OCI-LY7 (cell line): Measurements from ENCODE around the gene EGFL8. TPM values are rescaled to one million over a fixed set of nuclear protein-coding genes. Genes with fewer than 3 reads are reported as not detected.
A peak's percentile ranks its signal among the peaks of the same experiment; 100 is the strongest.

ENCODE experiments used
- BruUV-seq: library from RNA; stranded (reverse); fragments of 400-500 nt; replicated peaks from 2 replicates; lab custom pipeline; 2021; lab: Mats Ljungman, UMichigan
- CTCF ChIA-PET: fragments of 300-600 bp; sonication (Branson Sonifier 250); formaldehyde crosslinking; loops from one replicate; lab custom pipeline; 2022; ENCODE audit warnings: antibody characterized with exemption; ENCODE audit not compliant: unreplicated experiment; lab: Charles Lee
- POLR2A ChIA-PET: fragments of 300-600 bp; sonication (Branson Sonifier 250); formaldehyde crosslinking; loops from one replicate; lab custom pipeline; 2022; ENCODE audit warnings: antibody characterized with exemption; lab: Charles Lee
- DNase-seq: peaks from one replicate; pipeline ENCODE4 v3.0.0-alpha.2; 2015; ENCODE audit warnings: low spot score
- H2AFZ ChIP-seq: fragments of 200-600 bp; sonication (generic), shearing (Covaris generic); 2 replicates; pipeline ENCODE4 v1.6.1; 2014; ENCODE audit warnings: mild to moderate bottlenecking, antibody characterized with exemption, low read length, moderate library complexity
- H3K27ac ChIP-seq: fragments of 200-600 bp; sonication (generic); 2 replicates; pipeline ENCODE4 v1.5.1; 2014; ENCODE audit warnings: mixed run types, low read depth, mild to moderate bottlenecking, moderate library complexity, low read length, inconsistent platforms; ENCODE audit not compliant: poor library complexity, severe bottlenecking
- H3K36me3 ChIP-seq: fragments of 200-600 bp; sonication (generic); 2 replicates; pipeline ENCODE4 v1.6.1; 2014; ENCODE audit warnings: mild to moderate bottlenecking, antibody characterized with exemption, low read length, moderate library complexity, mixed read lengths; ENCODE audit not compliant: insufficient read depth
- H3K4me1 ChIP-seq: fragments of 200-600 bp; sonication (generic); 2 replicates; pipeline ENCODE4 v1.5.1; 2014; ENCODE audit warnings: mild to moderate bottlenecking, low read length; ENCODE audit not compliant: insufficient read depth, poor library complexity, severe bottlenecking
- H3K4me2 ChIP-seq: fragments of 200-600 bp; sonication (generic); 2 replicates; pipeline ENCODE4 v1.6.1; 2014; ENCODE audit warnings: mild to moderate bottlenecking, low read length
- H3K4me3 ChIP-seq: fragments of 200-600 bp; sonication (generic); 2 replicates; pipeline ENCODE4 v1.5.1; 2014; ENCODE audit warnings: mild to moderate bottlenecking, low read depth, low read length; ENCODE audit not compliant: poor library complexity, severe bottlenecking
- H3K79me2 ChIP-seq: fragments of 200-600 bp; sonication (generic); 2 replicates; pipeline ENCODE4 v1.6.1; 2016; ENCODE audit warnings: low read depth, mild to moderate bottlenecking, low read length, moderate library complexity, mixed read lengths; ENCODE audit not compliant: insufficient read depth
- H3K9me2 ChIP-seq: fragments of 200-600 bp; sonication (generic); 2 replicates; pipeline ENCODE4 v1.6.1; 2016; ENCODE audit warnings: mild to moderate bottlenecking, low read length, mixed read lengths; ENCODE audit not compliant: insufficient read depth
- H3K9me3 ChIP-seq: fragments of 200-600 bp; sonication (generic); 2 replicates; pipeline ENCODE4 v1.6.1; 2014; ENCODE audit warnings: mild to moderate bottlenecking, mixed run types, low read length, mixed read lengths
- H4K20me1 ChIP-seq: fragments of 200-600 bp; sonication (generic); 2 replicates; pipeline ENCODE4 v1.6.1; 2014; ENCODE audit warnings: mild to moderate bottlenecking, antibody characterized with exemption, low read length, moderate library complexity, mixed read lengths; ENCODE audit not compliant: insufficient read depth
- EZH2phosphoT487 ChIP-seq: fragments of 200-600 bp; sonication (generic); IDR thresholded peaks from 2 replicates; pipeline ENCODE4 v1.6.1; 2018; ENCODE audit warnings: low read depth, borderline replicate concordance, mild to moderate bottlenecking, mixed run types, antibody characterized with exemption, low read length, moderate library complexity, mixed read lengths
- intact Hi-C: fragments of 100-400 bp; cut with micrococcal nuclease; formaldehyde crosslinking; loops from one replicate; pipeline ENCODE4 v1.10.0; 2022; ENCODE audit not compliant: unreplicated experiment
- total RNA-seq, 2 experiments: library from RNA; depleted of rRNA in 1 of 2; stranded (reverse); fragments of >200 nt in 1 of 2; shearing (Covaris generic) in 1 of 2; gene quantifications; 2 replicates each; pipeline ENCODE4 v1.2.3, GENCODE V29; 2014 to 2022
- TF ChIP-seq, protein P1 (sequence below): fragments of 200-600 bp; sonication (generic); conservative IDR thresholded peaks from 2 replicates; pipeline ENCODE4 v1.5.1; 2014; ENCODE audit warnings: mild to moderate bottlenecking, antibody characterized with exemption, low read length, moderate library complexity, mixed read lengths

EGFL8 gene
- total RNA-seq, 2 experiments from 2014 or later, result 7.4 to 21.6 TPM

DNA sequence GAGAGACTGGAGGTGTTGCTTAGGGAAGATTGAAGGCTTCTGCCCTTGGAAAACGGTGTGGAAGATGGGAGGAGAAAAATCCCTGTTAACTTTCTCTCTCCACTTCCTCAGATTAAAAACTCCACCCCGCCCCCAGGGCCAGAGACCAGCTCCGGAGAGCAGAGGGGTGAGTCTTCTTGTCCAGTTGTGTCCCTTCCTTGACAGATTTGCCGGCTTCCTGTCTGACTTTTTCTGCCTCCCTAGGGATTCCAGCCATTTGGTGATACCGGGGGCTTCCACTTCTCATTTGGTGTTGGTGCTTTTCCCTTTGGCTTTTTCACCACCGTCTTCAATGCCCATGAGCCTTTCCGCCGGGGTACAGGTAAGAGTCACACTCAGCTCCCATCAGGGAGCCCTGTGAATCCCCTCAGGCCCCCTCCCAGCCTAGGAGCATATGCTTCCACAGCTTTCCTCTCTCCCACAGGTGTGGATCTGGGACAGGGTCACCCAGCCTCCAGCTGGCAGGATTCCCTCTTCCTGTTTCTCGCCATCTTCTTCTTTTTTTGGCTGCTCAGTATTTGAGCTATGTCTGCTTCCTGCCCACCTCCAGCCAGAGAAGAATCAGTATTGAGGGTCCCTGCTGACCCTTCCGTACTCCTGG lies 15.5 kb downstream of the EGFL8 start:
- Histone ChIP-seq H3K4me2 (peak overlapping the region; percentile 99), H4K20me1 (no peaks in the 10 kb centered on the region), H3K27ac (no peak overlapping the region), H3K36me3 (peaks cover 34% of the 10 kb centered on the region), H2AFZ (no peak overlapping the region), H3K4me3 (peak overlapping the region; percentile 74), H3K4me1 (peaks cover 31% of the 10 kb centered on the region), H3K9me2 (no peaks in the 10 kb centered on the region), H3K9me3 (no peaks in the 10 kb centered on the region), H3K79me2 (peaks cover 9% of the 10 kb centered on the region; the same call in 1 of the 2 replicates)
- CTCF ChIA-PET, result no interaction called here
- TSS peak; percentile 83 for BruUV-seq
- POLR2A ChIA-PET, result interaction anchor here (1.2 to 1.8 kb wide), 2 partner anchors 10 to 16 kb away, joined by 5 to 16 read pairs; partner anchors contain the start of gene PBX2
- DNase-seq, result no peak
- TF ChIP-seq, protein P1, sequence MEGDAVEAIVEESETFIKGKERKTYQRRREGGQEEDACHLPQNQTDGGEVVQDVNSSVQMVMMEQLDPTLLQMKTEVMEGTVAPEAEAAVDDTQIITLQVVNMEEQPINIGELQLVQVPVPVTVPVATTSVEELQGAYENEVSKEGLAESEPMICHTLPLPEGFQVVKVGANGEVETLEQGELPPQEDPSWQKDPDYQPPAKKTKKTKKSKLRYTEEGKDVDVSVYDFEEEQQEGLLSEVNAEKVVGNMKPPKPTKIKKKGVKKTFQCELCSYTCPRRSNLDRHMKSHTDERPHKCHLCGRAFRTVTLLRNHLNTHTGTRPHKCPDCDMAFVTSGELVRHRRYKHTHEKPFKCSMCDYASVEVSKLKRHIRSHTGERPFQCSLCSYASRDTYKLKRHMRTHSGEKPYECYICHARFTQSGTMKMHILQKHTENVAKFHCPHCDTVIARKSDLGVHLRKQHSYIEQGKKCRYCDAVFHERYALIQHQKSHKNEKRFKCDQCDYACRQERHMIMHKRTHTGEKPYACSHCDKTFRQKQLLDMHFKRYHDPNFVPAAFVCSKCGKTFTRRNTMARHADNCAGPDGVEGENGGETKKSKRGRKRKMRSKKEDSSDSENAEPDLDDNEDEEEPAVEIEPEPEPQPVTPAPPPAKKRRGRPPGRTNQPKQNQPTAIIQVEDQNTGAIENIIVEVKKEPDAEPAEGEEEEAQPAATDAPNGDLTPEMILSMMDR, result no peak
- no peak for TF ChIP-seq EZH2phosphoT487
- intact Hi-C loops, result no loop called here

DNA sequence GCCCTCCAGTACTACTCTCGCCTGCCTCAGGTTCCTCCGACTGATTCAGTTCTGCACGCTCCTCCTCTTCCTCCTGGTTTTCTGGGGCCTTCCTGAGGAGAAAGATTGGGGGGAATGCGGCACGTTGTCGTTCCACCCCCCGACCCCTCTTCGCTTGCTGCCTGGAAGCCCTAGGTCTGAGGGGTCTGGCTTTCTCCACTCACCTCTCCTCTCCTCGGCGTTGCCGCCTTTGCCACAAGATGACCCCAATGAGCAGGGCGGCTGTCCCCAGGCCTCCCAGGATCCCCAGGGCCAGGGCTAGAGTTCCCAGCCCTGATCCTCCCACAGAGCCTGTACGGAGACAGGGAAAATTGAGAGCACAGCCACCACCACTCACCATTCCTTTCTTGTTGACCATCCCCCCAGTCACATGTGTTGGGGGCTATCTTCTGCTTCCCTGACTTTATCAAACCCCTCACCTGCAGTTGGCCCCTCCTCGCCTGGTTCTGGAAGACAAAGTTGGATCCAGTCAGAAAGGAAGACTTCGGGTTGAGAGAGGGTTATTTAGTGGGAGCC lies 16.8 kb downstream of the EGFL8 start:
- intact Hi-C loops, result no loop called here
- Histone ChIP-seq H3K4me1 (peaks cover 31% of the 10 kb centered on the region), H2AFZ (no peak overlapping the region), H3K9me3 (no peaks in the 10 kb centered on the region), H4K20me1 (no peaks in the 10 kb centered on the region), H3K79me2 (no peaks in the 10 kb centered on the region; the same call in 1 of the 2 replicates), H3K4me3 (no peak overlapping the region), H3K27ac (no peak overlapping the region), H3K9me2 (no peaks in the 10 kb centered on the region), H3K4me2 (no peak overlapping the region), H3K36me3 (peaks cover 39% of the 10 kb centered on the region)
- ChIA-PET POLR2A (interaction anchor here (1.1 kb wide), 1 partner anchor 12 kb away, joined by 3 read pairs; the partner anchor contains the start of gene GPSM3), CTCF (no interaction called here)
- BruUV-seq, result no TSS peak
- TF ChIP-seq, protein P1, result no peak
- TF ChIP-seq EZH2phosphoT487, result no peak
- DNase-seq, result no peak
